T-helper 2 cell treated with Interferon-gamma antibody and Interleukin-4, amounts not matched to agents 100 ng/mL and 5 ng/mL, for 36 hours (primary cell): Measurements from ENCODE around the gene TSC22D3. TPM values are rescaled to one million over a fixed set of nuclear protein-coding genes. Genes with fewer than 3 reads are reported as not detected.
"Not testable (repeated sequence)": the region's sequence is repeated elsewhere in the genome, so short reads cannot be mapped to it uniquely, and the experiment has no call there.

Experiments used
- intact Hi-C: fragments of 100-400 bp; cut with micrococcal nuclease; formaldehyde crosslinking; loops from one replicate; pipeline ENCODE4 v1.15.1; 2023
- total RNA-seq: library from RNA; stranded (reverse); gene quantifications from 2 replicates; pipeline ENCODE4 v1.2.3, GENCODE V29; 2022

TSC22D3 gene
- total RNA-seq, 1 donor from 2014 or later, result 23.8 TPM

DNA sequence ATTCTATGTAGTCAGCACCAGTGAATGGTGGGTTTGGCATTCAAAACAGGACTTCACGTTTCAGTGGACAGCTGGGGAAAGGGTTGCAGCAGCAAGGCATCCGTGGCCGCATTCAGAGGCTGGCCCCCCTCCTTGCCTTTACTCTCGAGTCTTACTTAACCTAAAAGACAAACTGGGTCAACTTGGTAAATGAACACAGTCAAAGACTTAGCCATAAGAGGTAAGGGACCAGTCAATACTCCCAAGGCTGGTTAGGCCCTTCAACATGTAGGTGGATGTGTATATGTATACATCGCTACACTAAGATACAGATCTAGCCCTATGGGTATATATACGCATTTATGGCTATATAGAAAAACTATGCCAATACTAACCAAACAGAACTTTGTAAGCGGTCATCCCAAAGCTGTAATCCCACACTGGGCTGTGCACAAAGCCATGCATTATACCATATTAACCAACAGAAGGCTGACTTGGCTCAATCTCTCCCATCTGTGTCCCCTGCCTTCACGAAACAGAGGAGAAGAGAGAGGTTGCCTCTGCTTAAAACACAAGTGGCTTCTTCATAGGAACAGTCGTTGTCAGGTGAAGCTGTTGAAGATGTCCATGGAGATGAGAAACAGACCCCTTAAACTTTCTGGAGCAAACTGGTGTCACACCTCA is 61.9 kb downstream of the TSC22D3 start:
- intact Hi-C loops, result no loop called here

GRCh38 chrX:107713203-107713542 is 62.4 kb downstream of the TSC22D3 start:
- intact Hi-C loops, result no loop called here

GRCh38 chrX:107712231-107713202 is 63.1 kb downstream of the TSC22D3 start:
- intact Hi-C loops, result no loop called here

GRCh38 chrX:107711521-107712181 is 63.9 kb downstream of the TSC22D3 start:
- intact Hi-C loops, result loop anchor here (1.0 kb wide), 2 partner anchors 32 to 37 kb away; no protein-coding TSS in a partner anchor

DNA sequence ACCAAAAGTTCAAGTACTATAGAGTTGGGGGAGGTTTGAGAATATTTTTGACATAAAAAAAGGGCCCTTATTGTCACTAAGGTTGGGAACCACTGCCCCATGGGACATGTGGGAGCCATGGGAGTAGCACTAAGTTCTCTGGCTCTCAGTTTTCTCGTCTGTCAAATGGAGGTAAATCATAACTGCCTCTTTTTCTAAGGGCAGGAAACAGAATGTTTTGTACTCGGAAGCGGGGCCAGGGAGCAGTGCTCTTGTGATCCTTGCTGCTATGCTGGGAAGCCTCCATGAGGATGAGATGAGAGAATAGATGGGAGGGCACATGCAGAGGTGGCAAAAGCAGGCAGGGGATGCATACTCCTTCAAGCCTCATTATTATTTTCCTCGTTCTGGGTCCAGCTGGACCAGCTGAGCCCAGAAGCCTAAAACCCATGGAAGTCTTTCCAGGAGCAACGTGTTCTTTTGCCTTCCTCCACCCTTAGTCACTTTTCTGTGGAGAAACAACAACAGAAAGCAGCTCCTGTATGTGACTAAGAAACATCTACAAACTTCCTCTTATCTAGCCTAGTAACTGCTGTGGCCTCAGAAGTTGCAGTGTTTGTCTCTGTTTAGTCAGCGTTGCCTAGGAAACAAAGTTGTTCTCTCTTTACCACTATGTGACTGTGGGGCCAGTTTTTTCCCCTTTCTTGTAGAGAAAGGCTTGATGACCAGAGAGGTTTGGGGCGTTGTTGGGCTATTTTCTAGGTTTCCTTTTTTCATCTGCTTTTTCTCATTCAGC is 64.8 kb downstream of the TSC22D3 start:
- intact Hi-C loops, result loop anchor here (1.0 kb wide), 2 partner anchors 32 to 37 kb away; no protein-coding TSS in a partner anchor

DNA sequence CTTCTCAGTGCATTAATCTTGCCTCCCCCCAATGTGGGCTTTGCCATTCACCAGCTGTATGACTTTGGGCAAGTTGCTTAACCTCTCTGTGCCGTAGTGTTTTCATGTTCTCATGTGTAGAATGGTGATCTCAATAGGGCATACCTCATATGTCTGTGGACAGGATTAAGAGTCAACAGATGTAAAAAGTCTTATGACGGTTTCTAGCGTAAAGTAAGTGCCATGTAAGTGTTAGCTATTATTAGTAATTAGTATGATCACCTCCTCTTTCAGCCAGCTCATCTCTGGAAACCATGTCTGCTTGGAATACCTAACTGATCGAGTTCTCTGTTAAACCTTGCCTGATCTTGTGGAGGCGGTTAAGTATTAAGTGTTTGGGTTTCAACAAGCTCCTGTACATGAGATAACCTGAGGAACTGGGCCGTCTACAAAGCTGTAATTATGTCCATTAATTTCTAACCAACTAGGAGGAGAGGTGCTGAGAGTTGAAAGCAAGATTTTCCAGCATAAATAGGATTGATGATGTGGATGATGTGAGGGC is 66.3 kb downstream of the TSC22D3 start:
- intact Hi-C loops, result no loop called here

DNA sequence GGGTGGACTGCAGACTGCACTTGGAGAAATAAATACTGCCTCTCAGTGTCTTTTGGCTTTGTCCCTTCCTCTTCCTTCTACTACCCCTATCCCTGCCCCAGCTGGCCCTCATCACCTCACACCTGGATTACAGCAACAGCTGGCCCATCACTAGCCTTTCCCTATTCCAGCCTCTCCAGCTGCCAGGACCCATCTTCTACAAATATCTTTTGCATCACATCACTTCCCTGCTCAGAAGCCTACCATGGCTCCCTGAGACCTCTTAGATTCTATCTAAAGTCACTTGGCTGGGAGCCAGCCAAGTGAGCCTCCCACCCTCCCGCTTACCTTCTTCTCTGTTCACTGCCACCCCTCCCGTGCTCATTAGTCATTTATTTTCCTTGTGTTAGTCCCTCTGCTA is 66.8 kb downstream of the TSC22D3 start:
- intact Hi-C loops, result no loop called here

DNA sequence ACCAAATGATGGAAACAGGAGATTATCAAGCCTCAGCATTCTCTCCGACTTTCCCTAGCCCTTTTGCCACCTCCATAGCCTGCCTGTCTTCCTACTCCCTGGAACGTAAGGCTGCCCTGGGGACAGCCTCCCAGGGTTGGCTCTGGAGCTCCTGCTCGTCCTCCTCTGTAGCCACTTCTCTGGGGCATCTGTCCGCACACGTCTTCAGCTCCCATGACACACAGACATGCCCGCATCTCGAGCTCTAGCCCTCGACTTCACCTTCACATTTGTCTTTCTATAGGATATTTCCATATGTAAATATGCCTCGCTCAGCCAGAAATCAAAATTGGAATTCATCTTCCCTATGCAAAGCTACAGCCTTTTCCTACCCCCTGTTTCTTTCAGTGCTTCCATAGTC is 67.7 kb downstream of the TSC22D3 start:
- intact Hi-C loops, result no loop called here

DNA sequence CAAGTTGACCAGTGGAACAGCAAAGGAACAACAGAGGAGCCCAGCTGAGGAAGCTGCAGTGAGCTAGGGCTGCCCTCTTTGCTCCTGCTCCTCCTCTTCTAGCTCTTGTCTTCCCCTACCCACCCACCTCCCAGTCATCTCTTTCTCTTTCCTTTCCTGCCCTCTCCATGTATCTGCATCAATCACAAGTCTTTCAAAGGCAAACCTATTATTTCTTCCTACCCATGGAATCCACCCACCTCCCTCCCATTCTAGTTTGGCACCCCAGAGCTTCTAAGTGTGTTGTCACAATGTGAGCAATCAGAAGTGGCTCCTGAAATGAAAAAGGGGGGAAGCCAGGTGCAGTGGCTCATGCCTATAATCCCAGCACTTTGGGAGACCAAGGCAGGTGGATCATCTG is 69.3 kb downstream of the TSC22D3 start:
- intact Hi-C loops, result no loop called here

GRCh38 chrX:107704587-107704986 is 71.0 kb downstream of the TSC22D3 start:
- intact Hi-C loops, result no loop called here

DNA sequence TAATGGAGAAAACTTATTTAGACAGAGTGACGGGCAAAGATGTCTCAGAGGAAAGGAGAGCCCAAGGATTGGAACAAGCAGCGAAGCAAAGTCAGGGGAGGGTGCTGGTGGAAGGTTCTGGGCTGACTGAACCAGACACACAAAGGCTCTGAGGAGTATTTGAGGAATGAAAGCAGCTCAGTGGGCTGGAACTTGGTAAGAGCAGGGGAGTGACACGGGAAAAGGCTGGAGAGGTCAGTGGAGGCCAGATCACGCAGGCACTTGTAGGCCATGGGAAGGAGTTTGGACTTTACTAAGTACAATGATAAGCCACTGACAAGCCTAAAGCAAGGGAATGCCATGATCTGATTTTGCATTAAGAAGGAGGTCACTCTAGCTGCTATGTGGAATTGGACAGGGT is 71.4 kb downstream of the TSC22D3 start:
- intact Hi-C loops, result no loop called here

- intact Hi-C loops, result no loop called here
These were observed 74.0 kb downstream of the TSC22D3 start for GRCh38 chrX:107701493-107702121.

GRCh38 chrX:107700790-107701189 is 74.8 kb downstream of the TSC22D3 start:
- intact Hi-C loops, result no loop called here

- intact Hi-C loops, result no loop called here
These were observed 75.2 kb downstream of the TSC22D3 start for GRCh38 chrX:107700317-107700774.

DNA sequence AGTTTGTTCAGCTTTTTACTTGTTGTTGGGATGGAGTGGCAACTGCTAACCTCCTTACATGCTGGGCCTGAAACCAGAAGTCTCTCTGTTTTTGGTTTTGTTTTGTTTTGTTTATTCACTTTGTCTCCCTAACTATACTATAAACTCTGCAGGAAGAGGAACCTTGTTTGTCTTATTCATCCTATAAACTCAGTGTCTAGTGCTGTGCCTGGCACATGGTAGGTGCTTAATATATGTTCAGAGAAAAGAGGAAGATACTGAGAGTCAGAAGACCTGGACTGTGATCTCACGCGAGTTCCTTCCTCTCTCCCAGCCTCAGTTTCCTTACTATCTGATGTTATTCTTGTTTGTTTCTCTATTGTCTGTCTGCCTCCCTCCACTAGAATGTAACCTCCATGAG is 76.0 kb downstream of the TSC22D3 start:
- intact Hi-C loops, result no loop called here

DNA sequence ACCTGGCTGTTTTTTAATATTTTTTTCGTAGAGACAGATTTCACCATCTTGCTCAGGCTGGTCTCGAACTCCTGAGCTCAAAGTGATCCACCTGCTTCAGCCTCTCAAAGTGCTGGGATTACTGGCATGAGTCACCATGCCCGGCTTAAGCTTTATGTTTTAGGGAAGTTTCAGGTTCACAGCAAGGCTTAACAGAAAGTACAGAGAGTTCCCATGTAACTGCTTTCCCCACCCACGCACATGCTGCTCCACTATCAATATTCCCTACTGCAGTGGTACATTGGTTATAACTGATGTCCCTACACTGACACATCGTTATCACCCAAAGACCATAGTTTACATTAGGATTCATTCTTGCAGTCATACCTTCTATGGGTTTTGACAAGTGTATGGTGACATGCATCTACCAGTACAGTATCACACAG is 84.6 kb downstream of the TSC22D3 start:
- intact Hi-C loops, result no loop called here

- intact Hi-C loops, result no loop called here
These were observed 88.1 kb downstream of the TSC22D3 start for GRCh38 chrX:107687445-107687844.

DNA sequence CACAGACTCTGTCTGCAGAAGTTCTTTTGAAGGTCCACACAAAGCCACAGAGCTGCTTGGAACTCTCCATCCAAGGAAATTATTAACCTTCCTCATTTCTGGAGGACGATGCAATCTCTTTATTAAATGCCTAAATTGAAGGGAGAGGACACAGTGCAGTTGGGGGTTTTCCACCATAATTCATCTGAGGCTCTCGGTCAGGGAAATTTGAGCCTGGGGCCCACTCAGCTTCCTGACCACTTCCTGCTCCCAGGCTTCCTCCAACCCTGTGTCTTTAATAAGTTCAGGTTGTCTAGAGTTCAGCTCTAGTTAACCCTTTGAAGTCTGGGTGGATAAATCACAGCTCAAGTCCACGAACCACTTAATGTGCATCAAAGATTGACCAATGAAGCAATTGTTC is 88.8 kb downstream of the TSC22D3 start:
- intact Hi-C loops, result no loop called here

- intact Hi-C loops, result no loop called here
These were observed 89.6 kb downstream of the TSC22D3 start for GRCh38 chrX:107686026-107686425.

GRCh38 chrX:107685586-107685985 is 90.0 kb downstream of the TSC22D3 start:
- intact Hi-C loops, result not testable (repeated sequence)
